GM19099 (cell line): ENCODE results near the gene SYTL4.

ENCODE experiments used
- POLR2A ChIP-seq: IDR thresholded peaks from 3 replicates; pipeline ENCODE4 v1.6.1; 2011; ENCODE audit warnings: low read depth; ENCODE audit not compliant: insufficient read length; ENCODE audit errors: extremely low read depth

Gene SYTL4

GRCh38 chrX:100663642-100664041, 68.3 kb downstream of the SYTL4 start:
- no peak for TF ChIP-seq POLR2A

DNA sequence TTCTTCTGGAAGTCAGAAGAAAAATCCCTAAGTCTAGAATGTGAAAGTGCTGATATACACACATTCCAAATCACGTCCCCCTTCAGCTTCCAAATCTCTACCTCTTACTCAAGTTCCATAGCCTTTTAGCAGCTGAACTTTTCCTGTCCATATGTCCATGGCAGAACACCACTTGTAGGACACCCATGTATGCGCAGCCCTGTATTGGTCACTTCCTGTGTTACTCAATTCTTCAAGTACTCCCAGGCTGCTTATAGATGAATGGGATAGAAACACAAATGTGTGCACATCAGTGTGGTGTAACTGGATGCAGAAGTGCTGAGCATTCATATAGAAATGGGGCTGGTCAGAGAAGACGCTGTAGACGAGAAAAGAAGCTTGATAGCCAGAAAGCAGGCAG, 69.1 kb downstream of the SYTL4 start:
- no peak for TF ChIP-seq POLR2A

DNA sequence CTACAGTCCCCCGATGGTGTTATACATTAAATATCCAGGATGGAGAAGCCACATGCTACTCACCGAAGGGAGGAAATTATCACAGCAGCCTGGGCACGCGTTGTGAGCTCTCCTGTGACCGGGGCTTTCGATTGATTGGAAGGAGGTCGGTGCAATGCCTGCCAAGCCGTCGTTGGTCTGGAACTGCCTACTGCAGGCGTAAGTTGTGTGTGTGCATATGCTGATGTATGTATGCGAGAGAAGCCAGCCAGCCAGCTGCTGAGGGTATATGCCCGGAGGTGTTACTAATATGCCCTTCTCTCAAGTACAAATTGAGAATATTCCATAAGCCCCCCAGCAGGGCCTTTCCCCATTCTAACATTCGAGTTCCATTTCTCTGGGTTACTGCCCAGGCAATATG, 69.8 kb downstream of the SYTL4 start:
- TF ChIP-seq POLR2A, result no peak

DNA sequence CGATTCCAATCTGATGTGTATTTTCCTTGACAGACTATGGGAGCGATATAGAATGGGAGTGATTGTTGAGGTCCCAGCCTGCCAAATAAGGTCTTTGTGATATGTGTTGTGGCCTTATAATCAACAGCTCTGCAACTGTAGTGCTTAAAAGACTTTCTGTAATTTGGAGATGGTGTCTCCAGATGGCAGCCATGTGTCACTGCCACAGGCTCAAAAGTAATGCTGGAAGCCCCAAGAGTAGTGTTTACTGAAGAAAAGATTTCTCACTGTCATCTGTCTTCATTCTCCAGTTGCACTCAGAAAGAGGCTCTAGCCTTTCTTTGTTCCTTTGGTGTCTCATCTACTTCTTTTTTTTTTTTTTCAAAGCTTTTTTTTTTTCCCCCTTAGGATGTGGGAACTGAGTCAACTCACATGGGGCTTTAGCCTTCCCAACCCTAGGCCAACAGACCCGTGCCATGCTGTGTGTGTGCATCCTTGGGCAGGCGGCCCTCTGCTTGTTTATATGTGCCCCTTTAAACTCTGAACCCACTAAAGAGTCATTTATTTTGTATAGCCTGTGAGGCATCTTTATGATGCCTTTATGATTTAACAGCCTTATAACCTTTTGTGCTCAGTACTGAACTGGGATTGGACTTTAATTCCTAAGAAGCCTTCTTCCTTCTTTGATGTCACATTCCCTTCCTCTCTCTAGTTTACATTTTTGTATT, 72.3 kb downstream of the SYTL4 start:
- TF ChIP-seq POLR2A, result no peak

DNA sequence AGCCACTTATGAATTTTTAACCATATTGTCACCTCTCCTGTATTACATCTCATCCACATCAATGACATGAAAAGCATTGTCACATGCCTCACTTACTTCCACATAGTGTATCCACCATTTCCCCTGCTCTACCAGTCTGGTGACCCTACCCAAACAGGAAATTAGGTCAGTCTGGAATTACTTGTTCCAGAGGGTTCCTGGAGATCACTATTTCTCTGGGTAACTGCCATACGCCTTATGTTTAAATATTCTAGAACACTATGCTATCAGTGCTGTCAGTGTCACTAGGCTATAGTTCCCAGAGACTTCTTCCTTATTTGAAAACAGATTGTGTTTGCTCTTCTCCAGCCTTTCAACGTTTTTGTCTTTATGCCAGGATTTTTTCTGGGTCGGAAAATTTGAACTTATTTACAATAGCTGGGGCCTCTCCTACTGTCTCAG, 73.0 kb downstream of the SYTL4 start:
- TF ChIP-seq POLR2A, result no peak

- no peak for TF ChIP-seq POLR2A
These were observed 77.7 kb downstream of the SYTL4 start for GRCh38 chrX:100654261-100654660.

GRCh38 chrX:100652266-100652665, 79.7 kb downstream of the SYTL4 start:
- TF ChIP-seq POLR2A, result no peak

DNA sequence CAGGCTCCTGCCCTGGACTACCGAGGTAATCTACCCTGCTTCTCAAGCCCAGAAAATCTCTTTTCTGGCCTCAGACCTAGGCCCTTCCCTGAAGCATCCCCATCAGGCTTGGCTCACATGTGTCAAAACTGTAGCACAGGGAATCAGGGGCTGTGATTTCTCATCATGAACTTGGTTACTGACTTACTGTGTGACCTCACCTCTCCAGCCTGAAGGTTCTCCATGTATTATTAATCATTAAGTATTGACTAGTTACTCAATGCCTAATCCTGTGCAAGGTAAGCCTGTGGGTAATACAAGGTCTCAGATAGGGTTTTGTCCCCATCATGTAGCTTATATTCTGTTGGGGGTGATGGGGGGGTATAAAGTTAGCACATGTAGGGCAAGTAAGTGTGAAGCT, 81.1 kb downstream of the SYTL4 start:
- no peak for TF ChIP-seq POLR2A

DNA sequence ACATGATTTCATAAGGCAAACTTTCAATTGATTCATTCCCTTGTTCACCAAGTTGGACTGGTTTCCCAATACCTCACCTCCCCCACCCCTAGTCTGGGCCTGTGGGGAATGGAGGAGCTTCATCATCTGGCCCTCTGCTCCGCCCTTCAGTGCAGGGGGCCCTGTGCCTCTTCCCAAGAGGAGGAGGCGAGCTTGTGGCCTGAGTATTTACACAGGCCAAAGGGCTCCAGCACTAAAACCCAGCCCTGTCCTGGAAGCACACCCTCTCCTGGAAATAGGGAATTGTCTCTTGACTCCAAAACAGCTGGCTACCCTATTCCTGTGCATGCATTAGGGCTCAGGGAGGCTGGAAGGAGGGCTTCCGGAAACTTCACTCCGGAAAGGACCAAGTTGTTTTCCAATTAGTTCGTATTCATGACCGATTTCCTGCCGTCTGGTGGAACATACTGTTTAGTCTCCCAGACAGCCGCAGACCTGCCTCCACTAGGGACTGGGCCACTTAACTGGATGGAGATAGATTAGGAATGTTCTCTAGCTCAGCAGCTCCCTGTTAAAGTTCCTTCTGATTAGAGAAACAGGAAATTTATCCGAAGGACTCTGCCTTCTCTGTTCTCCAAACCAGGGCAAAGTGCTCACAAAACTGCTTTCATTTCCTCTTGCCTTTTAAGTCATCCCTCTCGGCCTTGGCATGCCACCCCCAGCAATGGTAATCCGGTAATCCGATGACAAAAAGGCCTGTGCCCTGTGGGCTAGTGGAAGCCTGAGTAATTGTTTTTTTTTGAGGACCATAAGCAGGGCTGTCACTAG, 82.2 kb downstream of the SYTL4 start:
- no peak for TF ChIP-seq POLR2A

GRCh38 chrX:100648458-100649417, 83.2 kb downstream of the SYTL4 start:
- no peak for TF ChIP-seq POLR2A

GRCh38 chrX:100647739-100648138, 84.2 kb downstream of the SYTL4 start:
- no peak for TF ChIP-seq POLR2A

DNA sequence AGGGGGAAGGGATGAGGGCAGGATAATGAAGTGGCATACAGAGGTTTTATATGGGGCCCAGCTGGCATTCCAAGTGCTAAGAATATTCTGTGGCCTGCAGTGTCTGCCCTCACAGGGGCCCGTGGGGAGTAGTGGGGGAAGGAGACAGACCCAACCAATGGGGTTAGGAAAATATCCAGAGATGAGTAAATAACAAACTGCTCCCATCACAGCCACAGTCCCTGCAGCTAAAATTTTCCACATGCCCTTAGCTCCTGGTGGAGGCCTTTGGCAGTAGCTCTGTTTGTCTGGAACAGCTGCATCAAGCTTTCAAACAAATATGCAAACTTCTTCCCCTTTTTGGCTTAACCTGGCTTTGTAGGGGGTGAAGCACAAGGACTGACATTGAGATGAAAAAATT, 84.8 kb downstream of the SYTL4 start:
- TF ChIP-seq POLR2A, result no peak

- no peak for TF ChIP-seq POLR2A
These were observed 86.8 kb downstream of the SYTL4 start for GRCh38 chrX:100645106-100645505.

DNA sequence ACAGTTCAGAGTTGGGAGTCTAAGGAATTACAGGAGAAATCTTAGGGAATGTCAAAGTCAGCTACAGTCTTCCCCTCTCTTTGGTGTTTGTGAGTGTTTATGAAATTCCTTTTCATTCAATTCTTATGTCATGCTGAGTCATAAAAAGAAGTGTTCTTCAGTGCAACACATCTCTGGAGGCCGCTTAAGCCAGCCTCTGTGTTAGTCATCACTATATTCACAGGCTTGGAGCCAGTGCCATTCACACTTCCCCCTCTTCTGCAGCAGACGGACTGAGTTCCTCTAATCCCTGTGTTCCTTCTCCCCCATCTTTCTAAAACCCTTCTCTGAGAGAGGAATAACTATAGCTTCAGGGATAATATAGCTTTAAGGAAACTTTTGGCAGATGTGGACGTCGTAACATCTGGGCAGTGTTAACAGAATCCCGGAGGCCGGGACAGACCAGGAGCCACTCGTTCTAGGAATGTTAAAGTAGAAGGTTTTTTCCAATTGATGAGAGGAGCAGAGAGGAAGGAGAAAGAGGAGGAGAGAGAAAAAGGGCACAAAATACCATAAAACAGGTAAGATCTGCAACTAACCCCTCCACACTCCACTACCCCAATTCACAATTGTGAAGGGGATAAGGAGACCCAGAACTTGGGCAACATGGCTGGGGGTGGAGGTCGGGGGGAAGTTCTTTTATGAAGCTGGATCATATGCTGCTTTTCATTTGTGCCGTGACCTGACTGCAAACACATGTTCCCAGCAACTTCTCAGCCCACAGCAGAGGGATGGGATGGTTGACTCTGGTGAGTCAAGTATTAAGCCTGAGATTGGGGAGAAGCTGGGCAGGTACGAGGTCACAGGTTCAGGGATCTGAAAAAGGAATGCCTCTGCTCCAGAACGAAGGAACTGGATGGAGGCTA, 87.7 kb downstream of the SYTL4 start, which contains the start of gene SRPX2:
SRPX2 (plus strand) TSS at position 244 of the 905 bp plus-strand sequence. CDS start 2,124 bp downstream, outside the sequence.
- TF ChIP-seq POLR2A, result no peak

DNA sequence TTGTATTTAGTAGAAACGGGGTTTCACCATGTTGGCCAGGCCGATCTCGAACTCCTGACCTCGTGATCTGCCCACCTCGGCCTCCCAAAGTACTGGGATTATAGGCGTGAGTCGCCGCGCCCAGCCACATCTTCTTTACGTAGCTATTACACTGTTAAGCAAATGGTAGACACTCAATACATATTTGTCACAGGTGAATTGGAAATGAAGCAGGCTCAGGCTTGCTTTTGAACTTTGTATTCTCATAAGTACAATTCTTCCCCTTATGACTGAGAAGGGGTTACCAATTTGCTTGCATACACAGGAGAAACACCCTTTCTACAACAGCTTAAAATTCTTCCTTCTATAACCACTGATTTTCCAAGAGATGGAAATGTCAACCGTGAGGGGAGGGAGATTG, 88.7 kb downstream of the SYTL4 start:
- no peak for TF ChIP-seq POLR2A

GRCh38 chrX:100642290-100642689, 89.6 kb downstream of the SYTL4 start:
- no peak for TF ChIP-seq POLR2A
